H1 (cell line): ENCODE measurements around the gene UGT1A7. TPM values are rescaled to one million over a fixed set of nuclear protein-coding genes. Genes with fewer than 3 reads are reported as not detected.

Experiments used
- CTCF ChIA-PET: fragments of 300-600 bp; sonication (Branson Sonifier 250); formaldehyde crosslinking; loops from one replicate; lab custom pipeline; 2021; ENCODE audit not compliant: partially characterized antibody; lab: Charles Lee
- POLR2A ChIA-PET: fragments of 300-600 bp; sonication (Branson Sonifier 250); formaldehyde crosslinking; loops from one replicate; lab custom pipeline; 2021; ENCODE audit warnings: inconsistent platforms; ENCODE audit not compliant: partially characterized antibody; lab: Charles Lee
- DNase-seq, 2 experiments: peaks; one replicate each; pipeline versions ENCODE4 v3.0.0 to v3.0.0-alpha.2; 2010 to 2022; ENCODE audit warnings: low spot score in 2 of 2, low read depth in 1 of 2, mixed read lengths in 1 of 2
- FAIRE-seq: peaks from 2 replicates; lab custom pipeline; 2011; peaks lifted over from hg19 to GRCh38; lab: Jason Lieb, UNC
- H2AFZ ChIP-seq: 2 replicates; pipeline ENCODE4 v1.8.1; 2012; ENCODE audit warnings: low read length, inconsistent platforms
- H2AK5ac ChIP-seq: 2 replicates; pipeline ENCODE4 v1.6.1; 2013; ENCODE audit warnings: low read depth, low read length
- H2BK120ac ChIP-seq: replicated peaks from 2 replicates; pipeline ENCODE3; 2013; ENCODE audit warnings: low read depth, low read length, inconsistent platforms
- H2BK12ac ChIP-seq: 2 replicates; pipeline ENCODE4 v1.6.1; 2013; ENCODE audit warnings: low read depth, low read length
- H2BK15ac ChIP-seq: 2 replicates; pipeline ENCODE4 v1.6.1; 2013; ENCODE audit warnings: low read length
- H2BK20ac ChIP-seq: 2 replicates; pipeline ENCODE4 v1.6.1; 2013; ENCODE audit warnings: low read length
- H2BK5ac ChIP-seq: 2 replicates; pipeline ENCODE4 v1.6.1; 2013; ENCODE audit warnings: low read depth, low read length
- H3K14ac ChIP-seq: 2 replicates; pipeline ENCODE4 v1.6.1; 2013; ENCODE audit warnings: inconsistent platforms; ENCODE audit not compliant: insufficient read length
- H3K18ac ChIP-seq: 2 replicates; pipeline ENCODE4 v1.6.1; 2013; ENCODE audit warnings: low read length; ENCODE audit errors: extremely low read depth
- H3K23ac ChIP-seq: 2 replicates; pipeline ENCODE4 v1.6.1; 2013; ENCODE audit warnings: inconsistent platforms; ENCODE audit not compliant: insufficient read length
- H3K23me2 ChIP-seq: 2 replicates; pipeline ENCODE4 v1.6.1; 2013; ENCODE audit warnings: low read depth, low read length
- H3K27ac ChIP-seq: 2 replicates; pipeline ENCODE4 v1.6.1; 2011; ENCODE audit warnings: low read depth, low read length, inconsistent platforms
- H3K27me3 ChIP-seq, 4 experiments: replicated peaks in 1 of 4; 1 replicate in 1 of 4; 2 replicates in 3 of 4; pipeline versions ENCODE4 v1.6.1 to v1.8.1; 2011 to 2013; ENCODE audit warnings: low read length in 3 of 4, mild to moderate bottlenecking in 3 of 4, inconsistent platforms in 2 of 4, mixed read lengths in 2 of 4, moderate library complexity in 1 of 4; ENCODE audit not compliant: control insufficient read depth in 3 of 4, insufficient read depth in 3 of 4; ENCODE audit errors: extremely low read depth in 1 of 4
- H3K36me3 ChIP-seq, 4 experiments: 2 replicates each; pipeline versions ENCODE4 v1.6.1 to v1.8.1; 2011 to 2013; ENCODE audit warnings: mild to moderate bottlenecking in 4 of 4, low read length in 3 of 4, moderate library complexity in 2 of 4, control low read depth in 1 of 4, inconsistent platforms in 1 of 4; ENCODE audit not compliant: insufficient read depth in 4 of 4, control insufficient read depth in 2 of 4
- H3K4ac ChIP-seq: replicated peaks from 2 replicates; pipeline ENCODE3; 2013; ENCODE audit warnings: low read length, low read depth, mixed read lengths, inconsistent platforms; ENCODE audit not compliant: insufficient read length
- H3K4me1 ChIP-seq, 4 experiments: replicated peaks in 1 of 4; 1 replicate in 1 of 4; 2 replicates in 3 of 4; pipeline versions ENCODE4 v1.6.1 to v1.8.1; 2011 to 2013; ENCODE audit warnings: low read length in 3 of 4, inconsistent platforms in 2 of 4, mixed read lengths in 1 of 4; ENCODE audit not compliant: insufficient read depth in 4 of 4, control insufficient read depth in 3 of 4
- H3K4me2 ChIP-seq, 2 experiments: 2 replicates each; pipeline versions ENCODE4 v1.6.1 to v1.8.1; 2011 to 2013; ENCODE audit warnings: low read depth in 2 of 2, low read length in 2 of 2, control low read depth in 1 of 2, inconsistent platforms in 1 of 2, mild to moderate bottlenecking in 1 of 2; ENCODE audit not compliant: insufficient read depth in 1 of 2
- H3K4me3 ChIP-seq, 4 experiments: fragments of 200-600, 300-600 bp in 1 of 4; sonication (generic), shearing (Covaris generic), sonication (Bioruptor Twin) in 1 of 4; 2 replicates each; pipeline versions ENCODE4 v1.5.1 to v1.8.1; 2011 to 2016; ENCODE audit warnings: low read length in 4 of 4, low read depth in 3 of 4, control low read depth in 2 of 4, inconsistent platforms in 2 of 4, mild to moderate bottlenecking in 2 of 4, mixed read lengths in 1 of 4, moderate library complexity in 1 of 4; ENCODE audit not compliant: insufficient read depth in 2 of 4; ENCODE audit errors: extremely low read depth in 1 of 4
- H3K56ac ChIP-seq: replicated peaks from 2 replicates; pipeline ENCODE3; 2013; ENCODE audit warnings: low read depth, mild to moderate bottlenecking, mixed read lengths, low read length, inconsistent platforms; ENCODE audit not compliant: insufficient read length
- H3K79me1 ChIP-seq: 2 replicates; pipeline ENCODE4 v1.6.1; 2013; ENCODE audit warnings: low read depth, low read length, control low read depth
- H3K79me2 ChIP-seq, 2 experiments: 2 replicates each; pipeline versions ENCODE4 v1.6.1 to v1.8.1; 2012 to 2013; ENCODE audit warnings: low read length in 2 of 2, mild to moderate bottlenecking in 2 of 2, inconsistent platforms in 1 of 2; ENCODE audit not compliant: insufficient read depth in 2 of 2, control insufficient read depth in 1 of 2
- H3K9ac ChIP-seq, 4 experiments: replicated peaks in 1 of 4; 1 replicate in 1 of 4; 2 replicates in 3 of 4; pipeline versions ENCODE4 v1.6.1 to v1.8.1; 2011 to 2013; ENCODE audit warnings: low read depth in 3 of 4, low read length in 3 of 4, control low read depth in 2 of 4, mild to moderate bottlenecking in 2 of 4, moderate library complexity in 2 of 4, inconsistent platforms in 1 of 4; ENCODE audit errors: extremely low read depth in 1 of 4
- H3K9me3 ChIP-seq, 2 experiments: 2 replicates each; pipeline versions ENCODE4 v1.6.1 to v1.8.1; 2012 to 2013; ENCODE audit warnings: mild to moderate bottlenecking in 2 of 2, moderate library complexity in 2 of 2, control low read depth in 1 of 2, inconsistent platforms in 1 of 2, low read depth in 1 of 2, low read length in 1 of 2, mixed read lengths in 1 of 2; ENCODE audit not compliant: insufficient read depth in 2 of 2
- H4K20me1 ChIP-seq, 2 experiments: replicated peaks in 1 of 2; 2 replicates each; pipeline versions ENCODE3 to v1.8.1; 2011 to 2013; ENCODE audit warnings: inconsistent platforms in 2 of 2, low read length in 2 of 2, mild to moderate bottlenecking in 1 of 2; ENCODE audit not compliant: insufficient read depth in 2 of 2, control insufficient read depth in 1 of 2
- H4K5ac ChIP-seq: 2 replicates; pipeline ENCODE4 v1.6.1; 2013; ENCODE audit warnings: low read length, low read depth, mixed read lengths, inconsistent platforms; ENCODE audit not compliant: insufficient read length
- H4K8ac ChIP-seq: 2 replicates; pipeline ENCODE4 v1.8.0; 2013; ENCODE audit warnings: mild to moderate bottlenecking, moderate library complexity, low read length, inconsistent platforms; ENCODE audit not compliant: insufficient read depth; ENCODE audit errors: extremely low read depth
- H4K91ac ChIP-seq: replicated peaks from 2 replicates; pipeline ENCODE3; 2013; ENCODE audit warnings: low read length, mixed read lengths, inconsistent platforms; ENCODE audit not compliant: insufficient read length
- CBX5 ChIP-seq: fragments of 300-800, 300-1000 bp; sonication (generic); IDR thresholded peaks from 2 replicates; pipeline ENCODE4 v1.7.1; 2016; ENCODE audit warnings: antibody characterized with exemption, low read length, low read depth
- CTBP2 ChIP-seq: IDR thresholded peaks from 2 replicates; pipeline ENCODE4 v1.7.0; 2011; ENCODE audit warnings: borderline replicate concordance, mild to moderate bottlenecking, moderate library complexity, mixed read lengths, low read length; ENCODE audit not compliant: insufficient read depth, insufficient read length
- CTCF ChIP-seq, 3 experiments: IDR thresholded peaks; 1 replicate in 2 of 3; 2 replicates in 1 of 3; pipeline versions ENCODE4 v1.5.1 to v1.6.1; 2011; ENCODE audit warnings: low read length in 3 of 3, mild to moderate bottlenecking in 3 of 3, inconsistent platforms in 2 of 3, low read depth in 1 of 3, moderate library complexity in 1 of 3; ENCODE audit not compliant: insufficient read depth in 1 of 3; ENCODE audit errors: control extremely low read depth in 1 of 3
- MAFK ChIP-seq: IDR thresholded peaks from 2 replicates; pipeline ENCODE4 v1.6.1; 2012; ENCODE audit warnings: low read depth, mild to moderate bottlenecking, improper control_type of control experiment, low read length
- NANOG ChIP-seq: IDR thresholded peaks from 2 replicates; pipeline ENCODE4 v1.6.1; 2011; ENCODE audit warnings: low read length, low read depth, mild to moderate bottlenecking, inconsistent platforms; ENCODE audit not compliant: insufficient read depth, poor library complexity, severe bottlenecking
- POLR2A ChIP-seq, 2 experiments: IDR thresholded peaks; 1 replicate in 1 of 2; 2 replicates in 1 of 2; pipeline ENCODE4 v1.6.1; 2011; ENCODE audit warnings: low read depth in 2 of 2, low read length in 2 of 2, mild to moderate bottlenecking in 2 of 2; ENCODE audit errors: control extremely low read depth in 1 of 2
- RNF2 ChIP-seq: fragments of 200-900, 300-1000 bp; sonication (generic); IDR thresholded peaks from 2 replicates; pipeline ENCODE4 v1.7.1; 2016; ENCODE audit warnings: borderline replicate concordance, low read depth, mild to moderate bottlenecking, antibody characterized with exemption, low read length; ENCODE audit not compliant: poor library complexity, severe bottlenecking; ENCODE audit errors: missing control alignments
- RXRA ChIP-seq: IDR thresholded peaks from 2 replicates; pipeline ENCODE4 v1.6.1; 2011; ENCODE audit warnings: low read depth, mild to moderate bottlenecking, low read length, moderate library complexity; ENCODE audit not compliant: insufficient read depth
- SP1 ChIP-seq: IDR thresholded peaks from 2 replicates; pipeline ENCODE4 v1.6.1; 2011; ENCODE audit warnings: low read depth, low read length
- SP2 ChIP-seq: IDR thresholded peaks from 2 replicates; pipeline ENCODE4 v1.6.1; 2012; ENCODE audit warnings: mild to moderate bottlenecking, low read length, inconsistent platforms
- SUZ12 ChIP-seq: fragments of 200-600 bp; sonication (generic); IDR thresholded peaks from 2 replicates; pipeline ENCODE4 v1.6.1; 2012; ENCODE audit warnings: mild to moderate bottlenecking, inconsistent platforms, low read length, moderate library complexity, mixed read lengths
- TBP ChIP-seq: IDR thresholded peaks from 2 replicates; pipeline ENCODE4 v1.6.1; 2011; ENCODE audit warnings: low read depth, low read length, improper control_type of control experiment
- TEAD4 ChIP-seq: IDR thresholded peaks from 2 replicates; pipeline ENCODE4 v1.6.1; 2012; ENCODE audit warnings: low read depth, low read length, inconsistent platforms, mixed read lengths
- WGBS, 2 experiments: shearing (Covaris generic) in 1 of 2; methylation state at CpG; one replicate each; pipeline versions ENCODE4 v1.1.6 to v1.1.7; 2013 to 2015; ENCODE audit warnings: low lambda C conversion rate in 2 of 2, mixed read lengths in 2 of 2, inconsistent platforms in 1 of 2, low coverage in 1 of 2, missing lambda C conversion rate in 1 of 2; ENCODE audit not compliant: insufficient replicate concordance in 2 of 2, insufficient coverage in 1 of 2, insufficient read length in 1 of 2; ENCODE audit errors: extremely low coverage in 1 of 2, missing lambda C conversion rate in 1 of 2; 5-methylcytosine and 5-hydroxymethylcytosine counted together
- polyA plus RNA-seq, 7 experiments: library from polyadenylated mRNA; depleted of rRNA in 3 of 7; stranded (reverse) in 5 of 7; unstranded in 2 of 7; fragments of >200 nt in 5 of 7; fragments of 200-250 nt in 2 of 7; gene quantifications; 1 replicate in 5 of 7; 2 replicates in 1 of 7; 4 replicates in 1 of 7; pipeline versions ENCODE4 v1.2.1 to v1.2.3, GENCODE V29; 2011 to 2013; ENCODE audit warnings: missing spikeins in 2 of 7, mixed read lengths in 2 of 7
- total RNA-seq: library from RNA; stranded (reverse); fragmentation: NEBNext Ultra II Directional; extraction: Animal tissue kit (Norgen Biotek cat#: 25700); gene quantifications from 2 replicates; pipeline ENCODE4 v1.2.1, GENCODE V29; 2021

The UGT1A7 gene
- total and polyA plus RNA-seq, 2 of the 8 experiments (the other 6 are each of a cell fraction or from before 2014, with no cell fraction given), result not detected

GRCh38 chr2:233747283-233747544 is 65.5 kb downstream of the UGT1A7 start:
- H2BK12ac ChIP-seq, result no peak overlapping the region
- no peak overlapping the region for H3K4ac ChIP-seq
- H3K23ac ChIP-seq, result no peak overlapping the region
- no peak overlapping the region for H3K4me2 ChIP-seq
- no peak overlapping the region for H3K4me3 ChIP-seq
- H2AFZ ChIP-seq, result no peak overlapping the region
- H2BK5ac ChIP-seq, result no peak overlapping the region
- H2BK15ac ChIP-seq, result no peak overlapping the region
- no peaks in the 10 kb centered on the region for H4K20me1 ChIP-seq
- no peak overlapping the region for H2BK20ac ChIP-seq
- H3K79me1 ChIP-seq, result no peaks in the 10 kb centered on the region
- no peak overlapping the region for H3K14ac ChIP-seq
- no peak overlapping the region for H4K8ac ChIP-seq
- H3K36me3 ChIP-seq, result no peaks in the 10 kb centered on the region
- no peak overlapping the region for H4K5ac ChIP-seq
- H3K27ac ChIP-seq, result no peak overlapping the region
- POLR2A ChIA-PET, result no interaction called here
- FAIRE-seq (no peak), DNase-seq (no peak)
- H2AK5ac ChIP-seq, result no peak overlapping the region
- H3K9ac ChIP-seq, result no peak overlapping the region
- H2BK120ac ChIP-seq, result no peak overlapping the region
- no peak overlapping the region for H3K56ac ChIP-seq
- WGBS, 2 experiments, result 79% methylated on average over 2 of the region's 6 CpGs; no CpG with 5 or more reads in 1 of the 2 experiments
- no peaks in the 10 kb centered on the region for H3K23me2 ChIP-seq
- H4K91ac ChIP-seq, result no peak overlapping the region
- no peaks in the 10 kb centered on the region for H3K79me2 ChIP-seq
- H3K9me3 ChIP-seq, result peaks cover 18 to 32% of the 10 kb centered on the region in 2 experiments
- CTCF ChIA-PET, result interaction anchor here (0.8 kb wide), 1 partner anchor 86 kb away, joined by 4 read pairs; no protein-coding TSS in a partner anchor
- H3K4me1 ChIP-seq, result no peaks in the 10 kb centered on the region
- H3K27me3 ChIP-seq, result no peaks in the 10 kb centered on the region
- H3K18ac ChIP-seq, result no peak overlapping the region
- no peak for TF ChIP-seq RNF2
- TF ChIP-seq MAFK, result no peak
- TF ChIP-seq TEAD4, result no peak
- no peak for TF ChIP-seq TBP
- TF ChIP-seq CTBP2, result no peak
- no peak for TF ChIP-seq POLR2A (IDR thresholded peaks at IDR 0.05; ENCODE audit: control extremely low read depth in 1 of 2, low read depth in 2 of 2, low read length in 2 of 2)
- TF ChIP-seq CBX5, result no peak
- no peak for TF ChIP-seq RXRA
- no peak for TF ChIP-seq SP2
- TF ChIP-seq SUZ12, result no peak
- no peak for TF ChIP-seq CTCF (IDR thresholded peaks at IDR 0.05; ENCODE audit: control extremely low read depth in 1 of 3, insufficient read depth in 1 of 3, low read depth in 1 of 3, low read length in 3 of 3)
- no peak for TF ChIP-seq NANOG
- no peak for TF ChIP-seq SP1
